ENCODE data around the gene VAC14.

Gene VAC14

DNA sequence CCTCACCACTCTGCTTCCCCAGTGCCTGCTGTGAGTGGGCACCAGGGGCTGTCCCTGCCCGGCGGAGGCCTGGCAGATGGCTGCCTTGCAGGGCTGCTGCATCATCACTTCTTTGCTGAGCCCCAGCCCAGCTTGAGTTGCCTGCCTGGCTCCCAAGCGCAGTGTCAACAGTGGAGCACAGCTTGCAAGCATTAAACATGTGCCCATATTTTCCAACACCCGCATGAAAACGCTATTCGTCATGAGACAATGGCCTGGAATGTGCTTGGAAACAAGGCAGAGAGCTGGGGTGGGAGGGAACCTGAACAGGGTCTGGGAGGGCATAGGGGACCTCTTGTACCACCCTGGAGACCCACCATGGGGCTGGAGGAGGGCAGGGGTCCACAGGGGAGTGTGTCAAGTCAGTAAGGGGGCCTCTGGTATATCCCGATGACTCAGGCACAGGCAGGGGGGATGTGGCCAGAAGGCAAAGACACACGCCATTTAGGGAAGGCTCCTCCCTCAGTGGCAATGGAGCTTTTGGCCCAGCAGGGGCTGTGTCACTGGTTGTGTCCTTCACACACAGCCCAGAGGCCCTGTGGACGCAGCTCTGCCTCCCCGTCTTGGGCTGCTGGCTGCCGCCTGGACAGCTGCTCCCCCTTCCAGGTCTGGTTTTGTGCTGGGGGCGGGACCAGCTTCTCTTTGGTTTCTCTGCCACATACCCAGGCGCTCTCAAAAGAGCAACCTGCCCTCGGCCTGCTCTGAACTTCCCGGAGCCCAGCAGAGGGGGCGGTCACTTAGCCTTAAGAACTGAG is 97.7 kb downstream of the VAC14 start:
- no peak for DNase-seq

DNA sequence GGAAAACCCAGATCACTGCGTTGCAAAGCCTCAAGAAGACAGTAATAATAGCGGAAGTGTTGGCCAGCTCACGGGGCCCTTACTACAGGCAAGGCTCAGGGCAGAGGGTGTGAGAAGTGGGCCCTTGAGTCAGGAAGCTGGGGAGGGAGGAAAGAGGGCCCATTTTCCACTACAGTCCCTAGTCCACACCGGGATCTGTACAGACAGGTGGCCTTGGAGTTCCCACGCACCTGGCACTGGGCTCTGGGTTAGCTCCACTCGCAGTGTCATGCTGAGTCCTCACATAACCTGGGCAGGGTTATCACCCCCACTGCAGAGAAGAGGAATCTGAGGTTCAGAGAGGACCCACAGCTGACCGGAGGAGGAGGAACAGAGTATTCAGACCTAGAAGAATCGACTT is 98.3 kb downstream of the VAC14 start:
- no peak for DNase-seq

DNA sequence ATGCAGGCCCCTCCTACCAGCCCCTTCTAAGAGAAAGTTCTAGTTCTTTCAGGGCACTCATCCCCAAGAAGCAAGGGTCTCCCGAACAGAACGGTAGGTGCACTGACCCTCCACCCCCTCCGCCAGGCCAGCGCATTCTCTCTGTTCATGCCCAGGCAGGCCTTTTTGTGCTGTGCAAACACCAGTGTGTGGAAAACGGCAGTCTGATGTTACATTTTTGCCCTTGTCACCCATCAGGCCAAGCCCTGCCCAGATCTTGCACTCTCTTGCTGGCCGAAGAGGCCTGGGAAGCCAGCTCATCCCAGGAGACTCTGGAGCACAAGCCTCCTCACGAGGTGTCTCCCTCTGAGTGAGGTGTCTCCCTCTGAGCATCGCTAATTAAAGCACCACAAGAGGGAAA is 99.0 kb downstream of the VAC14 start:
- DNase-seq, result no peak

DNA sequence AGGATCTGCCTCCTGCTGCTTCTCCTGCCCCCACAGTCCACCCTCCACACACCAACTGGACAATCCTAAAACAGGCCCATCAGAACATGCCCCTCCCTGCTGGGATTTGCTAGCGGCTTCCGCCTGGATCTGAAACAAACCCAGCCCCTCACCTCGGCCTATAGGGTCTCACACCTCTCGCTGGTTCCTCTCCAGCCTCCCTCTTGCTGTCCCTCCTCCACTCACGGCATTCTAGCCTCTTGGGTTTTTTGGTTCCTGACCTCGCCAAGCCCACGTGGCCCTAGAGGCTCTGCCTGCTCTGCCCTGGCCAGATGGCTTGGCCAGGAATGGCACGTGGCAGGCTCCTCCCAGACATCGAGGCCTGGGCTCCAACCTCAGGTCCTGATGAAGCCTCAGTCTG is 99.4 kb downstream of the VAC14 start:
- no peak for DNase-seq

DNA sequence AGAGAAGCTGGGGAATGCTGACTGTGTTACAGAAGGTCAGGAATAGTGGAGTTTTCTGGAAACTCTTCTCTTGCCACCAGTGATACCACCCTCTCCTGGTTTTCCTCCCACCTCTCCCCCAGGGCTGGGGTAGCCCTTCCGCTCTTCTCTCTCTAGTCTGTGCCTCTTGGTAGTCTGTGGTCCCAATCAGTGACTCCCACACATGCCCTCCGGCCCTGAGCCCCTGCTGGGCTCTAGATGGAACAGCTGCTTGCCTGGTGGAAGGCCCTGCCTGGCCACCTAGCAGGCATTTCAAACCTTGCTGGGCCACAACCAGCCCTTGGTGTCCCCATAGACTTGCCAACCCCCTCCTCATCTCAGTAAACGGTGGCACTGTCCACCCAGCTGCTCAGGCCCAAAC is 99.9 kb downstream of the VAC14 start:
- DNase-seq, result no peak

DNA sequence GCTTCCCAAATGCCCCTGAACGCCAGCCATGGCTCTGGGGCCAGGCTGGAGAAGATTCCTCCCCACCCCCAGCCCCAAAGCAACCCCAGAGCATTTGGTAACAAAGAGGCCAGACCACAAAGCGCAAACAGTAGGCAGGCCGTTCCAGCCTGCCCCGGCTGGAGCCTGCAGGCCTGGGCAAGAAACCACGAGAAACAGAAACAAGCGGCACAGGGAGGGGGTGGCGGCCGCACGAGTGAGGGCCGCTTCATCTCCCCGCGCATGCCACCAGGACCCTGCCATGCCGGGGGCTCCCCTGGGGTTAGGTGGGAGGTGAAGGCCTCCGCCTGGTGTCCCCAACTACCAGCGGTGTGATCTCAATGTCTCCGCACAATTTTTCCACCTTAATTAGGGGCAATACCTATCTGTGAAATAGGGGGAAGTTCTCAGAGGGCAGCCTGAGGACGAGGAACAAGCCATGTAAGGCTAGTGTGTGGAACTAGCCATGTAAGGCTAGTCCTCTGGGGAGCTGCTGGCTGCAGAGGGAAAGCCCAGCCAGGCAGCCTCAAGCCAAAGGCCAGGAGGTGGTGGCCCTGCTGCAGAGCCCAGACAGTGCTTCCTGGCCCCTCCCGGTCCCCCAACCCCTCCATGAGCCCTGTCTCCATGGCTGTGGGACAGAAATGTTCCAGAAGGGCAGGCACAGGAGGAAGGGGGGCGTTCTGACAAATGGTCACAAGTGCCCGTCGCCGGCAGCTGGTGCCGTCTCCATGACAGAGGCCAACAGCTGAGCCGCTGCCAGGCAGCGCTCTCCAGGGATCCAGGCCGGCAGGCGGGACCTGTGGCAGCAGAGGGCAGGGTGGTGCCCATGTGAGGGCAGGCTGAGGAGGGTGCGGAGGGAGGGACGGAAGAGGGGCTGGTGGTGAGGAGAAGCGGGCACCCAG is 100.6 kb downstream of the VAC14 start:
- DNase-seq, result no peak

DNA sequence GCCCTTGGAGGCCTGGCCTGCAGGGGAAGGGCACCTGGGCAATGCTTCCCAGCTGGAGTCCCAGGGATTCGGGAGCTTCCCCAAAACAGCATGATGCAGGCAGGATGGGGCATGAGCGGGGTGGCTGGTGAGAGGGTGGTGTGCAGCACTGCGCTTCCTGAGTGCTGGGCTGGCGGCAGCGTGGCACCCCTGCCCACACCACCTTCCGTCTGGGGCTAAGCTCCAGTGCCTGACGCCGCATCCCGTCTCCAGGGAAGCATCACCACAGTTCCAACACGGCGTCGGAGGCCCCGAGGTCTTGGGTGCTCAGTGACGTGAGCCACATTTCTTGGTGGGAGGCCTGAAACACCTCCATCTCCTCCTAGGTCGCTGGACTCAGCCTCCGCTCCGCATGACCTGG is 101.3 kb downstream of the VAC14 start:
- DNase-seq, result no peak

DNA sequence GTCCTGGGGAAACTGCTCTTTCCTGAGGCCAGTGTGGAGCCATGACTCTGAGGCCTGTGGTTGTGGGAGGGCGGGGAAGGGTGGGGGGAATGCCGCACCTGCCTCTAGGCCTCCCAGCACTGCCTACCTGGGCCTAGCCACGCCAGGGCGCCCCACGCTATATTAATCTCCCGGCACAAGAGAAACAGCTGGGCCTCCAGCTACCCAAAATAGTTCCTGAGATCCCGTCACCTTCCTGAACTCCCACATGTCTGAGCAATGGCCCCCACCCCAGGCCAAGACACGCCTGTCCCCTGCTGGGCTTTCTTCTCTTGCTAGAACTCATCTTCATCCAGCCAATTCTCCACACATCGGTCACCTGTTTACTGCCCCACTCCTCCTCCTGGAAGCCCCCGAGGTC is 102.1 kb downstream of the VAC14 start:
- DNase-seq, result no peak

DNA sequence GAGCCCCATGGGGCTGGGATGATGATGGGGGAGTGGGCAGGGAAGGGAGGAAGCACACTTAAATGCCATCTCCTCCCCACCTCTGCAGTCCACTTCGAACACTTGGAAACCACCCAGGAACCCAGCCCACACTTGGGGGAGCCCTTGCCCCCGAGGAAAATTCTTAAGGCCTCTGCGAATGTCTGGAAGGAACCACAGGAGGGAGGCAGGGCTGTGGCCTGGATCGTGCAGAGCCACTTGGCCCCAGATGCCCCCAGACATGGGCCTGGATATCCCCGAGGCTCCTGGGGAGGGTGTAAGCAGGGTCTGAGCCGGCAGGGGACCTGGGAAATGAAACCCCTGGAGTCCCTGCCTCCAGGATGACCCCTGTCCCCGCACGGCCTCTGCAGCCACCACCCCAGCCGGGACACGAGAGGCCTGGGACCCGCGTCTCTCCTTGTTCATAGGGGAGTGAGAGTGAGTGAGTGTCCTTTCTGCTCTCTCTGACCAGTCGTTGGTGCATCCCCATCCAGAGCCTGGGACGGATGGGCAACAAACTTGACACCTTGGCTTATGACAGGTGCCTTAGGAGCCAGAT is 103.3 kb downstream of the VAC14 start:
- DNase-seq, result no peak

DNA sequence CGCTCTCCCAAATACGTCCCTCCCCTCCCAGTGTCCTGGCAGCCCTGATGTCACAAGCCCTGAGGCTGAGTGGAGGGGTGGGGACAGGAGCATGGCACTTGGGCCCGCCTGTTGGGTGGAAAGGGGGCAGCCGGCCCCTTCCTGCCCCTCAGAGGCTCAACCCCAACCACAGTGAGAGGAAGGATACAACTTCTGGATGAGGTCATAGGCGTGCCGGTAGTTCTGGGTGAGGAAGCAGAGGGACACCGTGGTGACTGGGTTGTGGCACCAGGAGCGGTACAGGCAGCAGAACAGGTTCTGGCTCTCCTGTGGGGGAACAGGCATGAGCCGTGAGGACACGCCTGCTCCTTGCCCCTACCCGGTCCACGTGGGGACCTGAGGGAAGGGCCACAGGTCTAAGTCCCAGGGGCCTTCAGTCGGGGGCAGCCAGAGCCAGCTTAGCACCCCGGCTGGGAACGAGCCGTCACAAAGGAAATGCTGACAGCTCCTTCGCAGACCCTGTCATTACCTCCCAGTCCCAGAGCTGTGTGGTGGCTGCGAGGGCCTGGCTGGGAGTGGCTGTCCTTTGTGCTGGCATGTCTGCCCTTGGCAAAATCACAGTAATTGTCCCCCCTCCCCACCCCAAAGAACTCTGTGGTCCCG is 103.9 kb downstream of the VAC14 start:
- DNase-seq, result no peak

DNA sequence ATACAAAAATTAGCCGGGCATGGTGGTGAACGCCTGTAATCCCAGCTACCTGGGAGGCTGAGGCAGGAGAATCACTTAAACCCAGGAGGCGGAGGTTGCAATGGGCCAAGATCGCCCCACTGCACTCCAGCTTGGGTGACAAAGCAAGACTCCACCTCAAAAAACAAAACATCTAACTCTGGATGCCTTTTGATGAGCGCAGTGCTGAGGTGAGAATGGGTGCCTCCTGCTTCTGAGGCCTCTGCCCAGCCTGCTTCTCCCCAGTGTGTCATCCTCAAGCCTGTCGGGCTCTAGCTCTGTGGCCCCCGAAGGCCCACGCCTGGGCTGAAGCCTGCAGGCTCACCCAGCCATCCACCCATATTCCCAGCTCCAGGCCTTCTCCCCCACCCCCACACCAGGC is 104.6 kb downstream of the VAC14 start:
- no peak for DNase-seq

DNA sequence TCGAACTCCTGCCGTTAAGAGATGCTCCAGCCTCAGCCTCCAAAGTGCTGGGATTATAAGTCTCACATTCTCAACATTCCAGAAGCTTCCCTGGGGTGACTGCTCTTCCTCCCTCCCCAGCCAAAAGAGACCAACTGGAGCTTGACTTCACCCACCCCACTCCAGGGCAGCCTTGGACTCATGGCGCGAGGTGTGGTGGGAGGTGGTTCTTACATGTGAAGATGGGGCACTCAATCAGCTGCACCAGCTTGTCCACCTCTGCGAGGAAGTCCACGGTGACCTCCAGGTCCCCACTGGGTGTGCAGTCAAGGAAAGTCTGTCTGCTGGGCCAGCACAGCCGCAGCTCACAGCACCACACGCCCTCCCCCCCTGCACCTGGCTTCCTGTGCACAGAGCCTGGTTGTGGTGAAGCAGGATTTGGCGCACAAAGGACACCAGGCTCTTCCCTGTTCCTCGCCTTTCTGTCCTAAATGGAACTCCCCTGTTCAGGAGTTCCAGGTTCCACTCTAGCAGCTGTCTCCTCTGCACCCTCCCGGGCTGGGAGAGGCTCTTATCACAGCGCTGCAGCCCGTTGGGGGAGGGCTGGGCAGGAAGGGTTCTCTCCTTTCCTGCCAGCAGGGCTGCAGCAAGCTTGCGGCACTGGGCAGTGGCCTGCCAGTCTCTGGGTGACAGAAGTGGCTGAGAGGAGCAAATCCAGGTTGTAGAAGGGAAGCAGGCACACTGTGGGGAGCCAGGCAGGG is 105.5 kb downstream of the VAC14 start:
- no peak for DNase-seq

DNA sequence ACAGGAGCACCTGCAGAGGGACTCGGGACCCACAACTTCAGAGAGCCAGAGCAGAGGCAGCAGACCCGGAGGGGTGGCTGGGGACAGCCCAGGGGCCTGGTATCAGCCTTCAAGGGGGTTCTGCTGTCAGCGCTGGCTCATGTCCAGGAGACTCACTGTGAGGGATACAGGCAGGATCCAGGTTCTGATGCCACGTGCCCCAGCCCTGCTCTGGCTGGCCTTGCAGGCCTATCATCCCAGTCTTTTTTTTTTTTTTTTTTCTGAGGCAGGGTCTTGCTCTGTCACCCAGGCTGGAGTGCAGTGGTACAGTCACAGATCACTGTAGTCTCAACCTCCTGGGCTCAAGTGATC is 106.1 kb downstream of the VAC14 start:
- DNase-seq, result no peak

DNA sequence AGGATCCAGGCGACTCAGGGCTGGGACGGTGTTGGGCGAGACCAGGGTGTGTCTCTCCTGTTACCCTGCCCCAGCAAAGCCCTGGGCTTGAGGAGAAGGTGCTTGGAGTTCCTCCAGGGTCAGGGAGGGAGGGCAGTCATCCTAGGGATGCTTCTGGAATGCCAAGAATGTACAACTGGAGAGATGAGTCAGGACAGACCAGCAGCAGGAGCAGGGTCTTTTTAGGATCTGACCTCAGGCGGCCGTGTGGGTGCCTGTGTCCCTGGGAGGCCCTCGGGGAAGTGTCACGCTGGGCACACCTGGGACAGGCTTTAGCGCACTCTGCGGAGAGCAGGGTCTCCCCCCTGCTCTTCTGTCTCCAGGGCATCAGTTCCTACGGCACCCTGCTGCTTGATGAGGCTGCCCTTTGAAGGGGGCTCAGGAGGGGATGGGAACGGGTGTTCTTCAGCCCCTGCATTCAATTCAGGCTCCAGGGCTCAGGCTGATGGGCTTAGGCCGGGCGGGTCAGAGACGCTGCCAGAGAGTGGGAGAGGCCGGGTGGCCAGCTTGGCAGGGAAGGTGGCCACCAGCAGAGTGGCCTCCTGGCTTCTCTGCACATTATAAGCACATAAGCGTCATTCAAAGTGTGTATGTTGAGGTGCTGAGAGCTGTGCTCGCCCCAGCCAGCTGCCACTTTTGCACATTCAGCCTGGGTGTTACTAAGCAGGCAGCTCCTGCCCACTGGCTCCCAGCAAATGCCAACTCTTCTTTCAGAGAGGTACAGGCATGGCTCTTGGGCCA is 106.7 kb downstream of the VAC14 start:
- no peak for DNase-seq

DNA sequence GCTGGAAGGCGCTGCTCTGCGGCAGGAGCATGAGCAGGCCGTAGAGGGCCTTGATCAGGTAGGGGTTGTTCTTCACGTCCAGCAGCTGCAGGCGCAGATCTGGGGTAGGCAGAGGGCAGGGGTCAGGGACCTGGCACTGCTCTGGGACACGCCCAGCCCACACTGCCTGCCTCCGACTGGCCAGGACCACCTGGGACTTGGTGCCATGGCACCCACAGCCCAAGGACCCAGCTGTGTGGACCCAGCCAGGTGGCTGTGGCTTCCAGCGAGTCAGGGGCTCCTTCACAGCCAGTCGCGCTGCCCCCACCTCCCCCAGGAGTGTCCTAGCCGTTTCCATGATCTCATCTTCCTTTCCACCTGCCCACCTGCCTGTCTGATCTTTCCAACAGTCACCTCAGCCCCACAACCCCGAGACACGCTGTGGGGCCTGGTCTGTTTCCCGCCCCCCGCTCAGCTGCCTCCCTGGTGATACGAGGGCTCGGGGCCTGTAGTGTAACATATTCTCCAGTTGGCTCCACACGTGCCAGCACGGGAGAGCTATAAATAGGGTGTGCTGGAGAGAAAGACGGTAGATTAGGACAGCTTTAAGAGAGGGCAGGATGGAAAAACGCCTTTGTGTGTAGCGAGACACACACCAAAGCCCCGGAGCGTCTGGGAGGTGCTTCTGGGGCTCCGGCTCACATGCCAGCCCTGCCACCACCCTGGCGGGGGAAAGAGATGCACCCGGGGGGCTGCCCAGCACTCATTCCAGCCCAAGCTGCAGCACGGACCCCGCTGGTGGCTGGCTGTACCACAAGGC is 107.9 kb downstream of the VAC14 start:
- no peak for DNase-seq

DNA sequence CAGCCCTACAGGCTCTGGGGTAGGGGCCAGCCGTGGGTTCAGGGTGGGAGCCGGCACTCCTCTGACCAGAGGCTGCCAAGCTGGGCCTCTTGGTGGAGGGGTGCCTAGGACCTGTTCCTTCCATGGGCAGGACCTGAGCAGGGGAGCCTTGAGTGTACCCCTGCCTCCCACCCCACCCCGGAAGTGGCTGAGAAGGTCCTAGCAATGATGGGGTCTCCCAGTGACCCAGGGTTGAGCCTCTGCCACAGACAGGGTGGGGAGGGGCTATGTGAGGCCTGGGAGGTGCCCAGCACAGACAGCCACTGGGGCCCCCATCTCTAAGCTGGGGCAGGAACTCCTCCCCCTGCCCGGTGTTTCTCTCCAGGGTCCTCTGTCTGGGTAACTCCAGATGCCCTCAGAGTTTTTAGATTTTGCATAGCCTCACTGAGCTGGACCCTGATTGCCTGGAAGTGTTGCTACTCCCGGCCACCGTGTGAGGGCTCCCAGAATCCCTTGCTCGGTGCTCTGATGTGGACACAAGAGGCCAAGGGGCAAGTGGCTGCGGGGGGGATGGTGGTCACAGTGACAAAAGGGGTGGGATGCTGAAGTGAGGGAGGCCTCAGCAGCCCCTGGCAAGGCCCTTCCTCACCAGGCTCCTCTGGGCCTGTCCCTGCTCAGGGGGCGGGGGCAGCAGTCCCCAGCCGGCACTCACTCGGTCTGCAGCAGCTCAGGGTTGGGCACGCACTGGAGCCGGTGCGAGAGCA is 108.7 kb downstream of the VAC14 start:
- no peak for DNase-seq

DNA sequence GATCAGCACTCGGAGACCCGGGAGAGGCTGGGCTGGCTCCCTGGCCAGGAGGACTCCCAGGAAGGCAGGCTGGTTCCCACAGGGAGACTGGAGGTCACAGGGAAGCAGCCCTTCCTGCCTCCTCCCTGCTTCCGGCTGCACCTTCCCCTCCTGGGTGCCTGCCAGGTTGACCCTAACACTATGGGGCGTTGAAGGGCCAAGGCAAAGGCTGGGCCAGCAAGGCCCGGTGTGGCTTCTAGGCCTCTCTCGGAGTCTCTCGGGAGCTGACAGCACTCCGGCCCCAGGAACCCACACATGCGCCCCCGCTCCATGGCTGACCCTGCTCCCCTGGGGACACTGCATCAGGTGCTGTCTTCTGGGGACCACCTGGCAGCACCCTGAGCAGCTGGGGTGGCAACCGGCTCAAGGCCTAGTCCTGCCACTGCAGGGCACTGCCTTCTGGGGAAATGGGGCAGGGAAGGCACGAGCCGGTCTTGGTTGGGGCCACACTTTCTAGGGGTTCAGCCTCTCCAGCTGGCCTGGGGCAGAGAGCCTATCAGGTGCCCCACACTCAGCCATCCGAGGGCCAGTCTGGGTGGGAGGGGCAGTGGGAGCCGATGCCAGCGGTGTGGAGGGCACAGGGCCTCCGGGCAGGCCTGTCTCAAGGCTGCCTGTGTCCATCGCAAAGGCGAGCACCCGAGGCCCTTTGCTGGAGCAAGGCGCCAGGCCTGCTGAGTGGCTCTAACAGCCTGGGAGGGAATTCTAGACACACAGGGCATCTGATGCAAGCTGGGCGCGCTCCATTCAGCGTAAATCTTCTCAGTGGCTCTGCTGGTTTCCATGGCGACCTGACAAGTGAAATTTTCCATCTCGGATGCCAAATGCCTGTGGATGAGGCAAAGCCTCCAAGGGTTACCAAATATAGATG is 109.5 kb downstream of the VAC14 start:
- DNase-seq, result no peak

DNA sequence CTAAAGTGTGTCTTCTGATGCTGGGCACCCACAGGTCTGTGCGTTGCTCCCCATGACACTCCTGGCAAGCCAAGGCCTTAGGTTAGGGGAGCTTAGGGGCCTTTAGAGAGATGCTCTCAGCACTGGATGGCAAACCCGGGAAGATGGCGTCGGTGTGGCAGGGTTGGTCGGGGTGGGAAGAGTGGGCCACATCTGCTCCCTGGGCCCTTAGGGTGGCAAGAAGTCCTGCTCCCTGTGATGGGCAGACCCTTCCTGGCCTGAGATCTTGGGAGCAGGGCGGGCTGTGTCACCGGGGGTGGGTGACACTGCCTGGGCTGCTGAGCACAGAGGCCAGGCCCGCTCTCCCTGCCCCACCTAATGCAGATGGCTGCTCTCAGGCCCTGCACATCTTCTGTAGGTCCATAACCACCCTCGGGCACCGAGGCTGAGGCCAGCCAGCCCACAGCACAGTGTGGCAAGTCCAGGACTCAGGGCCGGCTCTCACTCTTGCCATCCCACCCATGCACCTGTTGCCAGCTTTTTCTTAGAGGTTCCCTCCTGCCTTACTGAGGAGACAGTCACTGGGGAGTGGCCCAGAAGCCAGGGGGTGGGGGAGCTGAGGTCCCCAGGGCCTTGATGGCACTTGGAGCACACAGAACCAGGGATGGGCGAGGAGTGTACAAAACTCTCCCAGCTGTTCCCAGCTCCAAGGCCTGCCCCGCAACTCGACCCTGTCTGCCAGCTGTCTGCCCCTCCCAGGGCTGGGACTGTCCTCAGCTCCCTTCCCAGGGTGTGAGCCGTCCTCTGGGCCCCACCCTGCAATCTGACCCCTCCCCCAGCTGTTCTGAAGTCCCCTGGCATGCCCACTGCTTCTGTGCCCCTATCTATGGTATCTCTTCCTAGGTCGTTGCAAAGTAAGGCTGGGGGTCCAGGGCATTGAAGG is 110.7 kb downstream of the VAC14 start:
- no peak for DNase-seq

Measured in stimulated activated CD4-positive, alpha-beta T cell treated with anti-CD3 and anti-CD28 coated beads, Interleukin-4, amount 100 ng/mL, for 4 hours (primary cell).